ENCODE results near the gene GRIN2D. TPM values are rescaled to one million over a fixed set of nuclear protein-coding genes. Genes with fewer than 3 reads are reported as not detected.

Gene GRIN2D
- total RNA-seq = 0.33 and 0.58 TPM in 2 replicates

DNA sequence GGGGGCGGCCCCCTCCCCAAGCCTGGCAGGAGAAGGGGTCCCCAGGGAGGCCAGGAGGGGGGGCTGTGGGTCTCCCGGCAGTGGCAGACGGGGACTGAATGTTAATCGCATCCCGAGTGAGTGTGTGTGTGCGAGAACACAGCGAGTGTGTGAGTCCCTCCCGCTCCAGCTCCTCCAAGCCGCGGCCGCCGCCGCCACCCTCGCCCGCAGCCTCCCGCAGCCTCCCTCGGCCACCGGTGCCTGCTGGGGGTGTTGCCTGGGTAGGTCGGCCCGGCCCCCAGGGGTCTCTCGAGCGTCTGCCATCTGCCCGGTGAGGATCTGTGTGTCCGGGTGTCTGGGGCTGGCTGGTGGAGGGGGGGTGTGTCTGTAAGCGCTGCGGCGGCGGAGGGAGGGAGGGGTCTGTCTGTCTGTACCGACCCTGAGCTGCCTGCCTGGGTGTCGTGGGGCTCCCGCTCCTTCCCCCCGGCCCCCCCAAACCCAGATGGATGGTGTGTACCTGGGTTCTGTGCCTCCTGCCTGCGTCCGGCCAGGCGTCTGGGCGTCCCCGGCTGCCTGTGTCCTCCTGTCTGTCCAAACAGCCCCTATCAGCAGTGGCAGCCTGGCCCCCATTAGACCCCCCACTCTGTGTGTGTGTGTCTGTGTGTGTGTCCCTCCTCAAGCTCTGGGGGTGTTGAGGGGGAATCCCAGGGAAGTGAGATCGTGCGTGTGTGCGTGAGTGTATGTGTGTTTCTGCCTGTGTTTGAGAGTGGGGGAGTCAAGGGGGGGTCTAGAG is at the start of gene GRIN2D:
GRIN2D (plus strand) TSS at position 110 of the 772 bp plus-strand sequence. CDS start 4,725 bp downstream, outside the sequence.

GRCh38 chr19:48363810-48364597 is 29.5 kb upstream of the GRIN2D start, which contains the start of the genes SYNGR4 and TMEM143:
SYNGR4 (plus strand) TSS chr19:48364367; CDS start chr19:48365843, 1,476 bp downstream.
TMEM143 (minus strand) TSS chr19:48363940; CDS start chr19:48363920, 20 bp downstream.

GRCh38 chr19:48391100-48392005 is 2.1 kb upstream of the GRIN2D start, which contains the start of gene KDELR1:
KDELR1 (minus strand) TSS chr19:48391551; CDS start chr19:48391358, 193 bp downstream.

Other genes with a start within 250 kb of the GRIN2D start
- 16.2 and 45.7 TPM in 2 replicates for gene LIG1, start 223.3 kb upstream of the GRIN2D start, total RNA-seq
- 4.9 and 6.0 TPM in 2 replicates for gene ZSWIM9, start 223.0 kb upstream of the GRIN2D start, total RNA-seq
- 12.9 and 20.4 TPM in 2 replicates for gene CARD8, start 137.8 kb upstream of the GRIN2D start, total RNA-seq
- 0.17 TPM in 1 of 2 replicates, not detected in the other for gene ZNF114, start 123.6 kb upstream of the GRIN2D start, total RNA-seq
- gene EMP3, start 68.1 kb upstream of the GRIN2D start, total RNA-seq = 186 and 254 TPM in 2 replicates
- 4.1 and 7.9 TPM in 2 replicates for gene TMEM143, start 29.7 kb upstream of the GRIN2D start, total RNA-seq
- gene SYNGR4, start 29.3 kb upstream of the GRIN2D start, total RNA-seq = not detected in 2 replicates
- gene KDELR1, start 2.1 kb upstream of the GRIN2D start, total RNA-seq = 66.0 and 96.4 TPM in 2 replicates
- gene GRWD1, start 52.3 kb downstream of the GRIN2D start, total RNA-seq = 28.5 and 30.8 TPM in 2 replicates
- gene KCNJ14, start 61.9 kb downstream of the GRIN2D start, total RNA-seq = 0.29 and 1.2 TPM in 2 replicates
- 22.7 and 32.6 TPM in 2 replicates for gene CYTH2, start 75.7 kb downstream of the GRIN2D start, total RNA-seq
- gene LMTK3, start 118.2 kb downstream of the GRIN2D start, total RNA-seq = 0.15 and 0.50 TPM in 2 replicates
- not detected in 2 replicates for gene SULT2B1, start 158.5 kb downstream of the GRIN2D start, total RNA-seq
- gene SPACA4, start 213.1 kb downstream of the GRIN2D start, total RNA-seq = not detected in 2 replicates
- gene FAM83E, start 221.4 kb downstream of the GRIN2D start, total RNA-seq = under 0.01 and 0.33 TPM in 2 replicates
- 1,963 and 2,036 TPM in 2 replicates for gene RPL18, start 225.5 kb downstream of the GRIN2D start, total RNA-seq
- gene SPHK2, start 225.8 kb downstream of the GRIN2D start, total RNA-seq = 13.4 and 18.0 TPM in 2 replicates
- 11.6 and 14.1 TPM in 2 replicates for gene DBP, start 243.7 kb downstream of the GRIN2D start, total RNA-seq

All from smooth muscle cell of trachea (primary cell).